Vagina (tissue), 2 donors: Measurements from ENCODE around the gene BAG3. TPM values are rescaled to one million over a fixed set of nuclear protein-coding genes. Genes with fewer than 3 reads are reported as not detected.

Experiments used
- DNase-seq, 2 donors: peaks; one replicate each; pipeline ENCODE4 v3.0.0-alpha.2; 2017; ENCODE audit errors: extremely low spot score in 2 of 2
- H3K27ac ChIP-seq: fragments of 200-600 bp; sonication (generic); one replicate; pipeline ENCODE4 v1.5.1; 2019
- H3K27me3 ChIP-seq: fragments of 200-600 bp; sonication (generic); one replicate; pipeline ENCODE4 v1.5.1; 2019
- H3K36me3 ChIP-seq, 2 donors: fragments of 200-600 bp; sonication (generic); one replicate each; pipeline ENCODE4 v1.5.1; 2017 to 2019
- H3K4me1 ChIP-seq: fragments of 200-600 bp; sonication (generic); one replicate; pipeline ENCODE4 v1.5.1; 2019
- H3K4me3 ChIP-seq, 2 donors: fragments of 200-600 bp; sonication (generic); 1 replicate in 1 of 2; 2 replicates in 1 of 2; pipeline ENCODE4 v1.5.1; 2016 to 2019
- H3K9me3 ChIP-seq: fragments of 200-600 bp; sonication (generic); one replicate; pipeline ENCODE4 v1.5.1; 2019
- CTCF ChIP-seq, 3 experiments: fragments of 450-650 bp in 2 of 3; fragments of 200-600 bp in 1 of 3; sonication (generic) in 1 of 3; IDR thresholded peaks; one replicate each; pipeline ENCODE4 v1.5.1; 2017 to 2019; ENCODE audit warnings: antibody characterized with exemption in 3 of 3, mild to moderate bottlenecking in 2 of 3, moderate library complexity in 2 of 3
- POLR2A ChIP-seq, 2 donors: fragments of 450-650 bp; IDR thresholded peaks; one replicate each; pipeline ENCODE4 v1.6.1; 2017; ENCODE audit warnings: antibody characterized with exemption in 2 of 2, mild to moderate bottlenecking in 2 of 2, moderate library complexity in 2 of 2
- POLR2AphosphoS5 ChIP-seq, 2 donors: sonication (generic); formaldehyde crosslinking; IDR thresholded peaks; one replicate each; pipeline ENCODE4 v1.9.0; 2017; ENCODE audit warnings: antibody characterized with exemption in 2 of 2, mild to moderate bottlenecking in 2 of 2, low read depth in 1 of 2; ENCODE audit not compliant: insufficient read depth in 1 of 2
- intact Hi-C: fragments of 100-400 bp; cut with DNase I; formaldehyde crosslinking; loops from one replicate; pipeline ENCODE4 v1.15.1; 2023
- total RNA-seq: library from RNA; depleted of rRNA; stranded (reverse); fragments of >200 nt; gene quantifications from one replicate; pipeline ENCODE4 v1.2.3, GENCODE V29; 2016

Gene BAG3
- total RNA-seq, 1 donor from 2014 or later: 69.0 TPM

DNA sequence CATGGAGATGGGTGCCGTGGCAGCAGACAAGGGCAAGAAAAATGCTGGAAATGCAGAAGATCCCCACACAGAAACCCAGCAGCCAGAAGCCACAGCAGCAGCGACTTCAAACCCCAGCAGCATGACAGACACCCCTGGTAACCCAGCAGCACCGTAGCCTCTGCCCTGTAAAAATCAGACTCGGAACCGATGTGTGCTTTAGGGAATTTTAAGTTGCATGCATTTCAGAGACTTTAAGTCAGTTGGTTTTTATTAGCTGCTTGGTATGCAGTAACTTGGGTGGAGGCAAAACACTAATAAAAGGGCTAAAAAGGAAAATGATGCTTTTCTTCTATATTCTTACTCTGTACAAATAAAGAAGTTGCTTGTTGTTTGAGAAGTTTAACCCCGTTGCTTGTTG, 25.9 kb downstream of the BAG3 start:
- no peak overlapping the region for H3K4me3 ChIP-seq
- no peak for DNase-seq
- H3K4me1 ChIP-seq: peaks cover 53% of the 10 kb centered on the region
- TF ChIP-seq POLR2A (IDR thresholded peaks at IDR 0.05) (no peak), CTCF (IDR thresholded peaks at IDR 0.05) (no peak), POLR2AphosphoS5 (IDR thresholded peaks at IDR 0.05; ENCODE audit: insufficient read depth in 1 of 2, low read depth in 1 of 2) (no peak)
- H3K9me3 ChIP-seq: no peaks in the 10 kb centered on the region
- peak overlapping the region; percentile 68 for H3K27ac ChIP-seq
- intact Hi-C loops: no loop called here
- no peaks in the 10 kb centered on the region for H3K27me3 ChIP-seq
- H3K36me3 ChIP-seq: peaks cover 0 to 42% of the 10 kb centered on the region in 2 donors

- Histone ChIP-seq H3K4me3 (no peak overlapping the region), H3K27me3 (no peaks in the 10 kb centered on the region), H3K4me1 (peaks cover 63% of the 10 kb centered on the region), H3K27ac (peak overlapping the region; percentile 68), H3K36me3 (peaks cover 0 to 32% of the 10 kb centered on the region in 2 donors), H3K9me3 (no peaks in the 10 kb centered on the region)
- TF ChIP-seq CTCF (IDR thresholded peaks at IDR 0.05) (no peak), POLR2A (IDR thresholded peaks at IDR 0.05) (no peak), POLR2AphosphoS5 (IDR thresholded peaks at IDR 0.05; ENCODE audit: insufficient read depth in 1 of 2, low read depth in 1 of 2) (no peak)
- no peak for DNase-seq
- intact Hi-C loops: no loop called here
Observed at GRCh38 chr10:119677904-119678755, 26.9 kb downstream of the BAG3 start.

DNA sequence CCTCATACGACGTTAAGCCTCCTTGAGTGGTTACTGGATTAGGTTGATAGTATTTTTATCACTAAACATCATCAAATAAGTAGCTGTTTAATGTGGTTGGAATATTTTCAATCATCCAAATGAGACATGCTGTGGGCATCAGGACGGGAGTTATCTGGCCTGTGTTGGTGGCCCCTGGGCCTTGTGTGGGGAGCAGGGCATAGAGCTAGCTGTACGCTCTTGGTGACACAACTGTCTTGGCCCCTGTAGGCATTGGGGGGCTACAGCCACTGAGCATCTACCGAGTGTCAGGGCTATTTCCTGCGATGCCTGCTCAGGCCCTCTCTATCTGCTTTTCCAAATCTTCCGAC, 28.3 kb downstream of the BAG3 start:
- intact Hi-C loops: no loop called here
- Histone ChIP-seq H3K27me3 (no peaks in the 10 kb centered on the region), H3K4me3 (no peak overlapping the region), H3K9me3 (no peaks in the 10 kb centered on the region), H3K36me3 (peaks cover 0 to 20% of the 10 kb centered on the region in 2 donors), H3K27ac (peak overlapping the region; percentile 68), H3K4me1 (peaks cover 64% of the 10 kb centered on the region)
- no peak for DNase-seq
- TF ChIP-seq POLR2A (IDR thresholded peaks at IDR 0.05) (no peak), POLR2AphosphoS5 (IDR thresholded peaks at IDR 0.05; ENCODE audit: insufficient read depth in 1 of 2, low read depth in 1 of 2) (no peak), CTCF (IDR thresholded peaks at IDR 0.05) (no peak)

DNA sequence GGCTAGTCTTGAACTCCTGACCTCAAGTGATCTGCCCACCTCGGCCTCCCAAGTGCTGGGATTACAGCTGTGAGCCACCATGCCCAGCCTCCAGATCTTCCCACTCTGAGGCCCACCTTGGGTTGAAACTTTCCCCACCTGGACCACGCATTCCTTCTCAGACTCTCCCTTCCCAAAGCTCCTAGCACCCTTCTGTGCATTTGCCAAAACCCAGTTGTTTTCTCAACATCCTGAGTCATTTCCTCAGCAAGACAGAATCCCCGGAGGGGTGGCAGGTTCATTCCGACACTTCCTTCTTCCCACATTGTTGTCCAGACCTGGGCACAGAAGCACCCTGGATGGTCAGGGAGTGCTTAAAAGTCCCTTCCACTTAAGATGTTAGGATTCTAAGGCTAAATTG, 28.9 kb downstream of the BAG3 start:
- intact Hi-C loops: no loop called here
- peak overlapping the region; percentile 68 for H3K27ac ChIP-seq
- no peaks in the 10 kb centered on the region for H3K27me3 ChIP-seq
- no peaks in the 10 kb centered on the region for H3K9me3 ChIP-seq
- H3K36me3 ChIP-seq: peaks cover 0 to 20% of the 10 kb centered on the region in 2 donors
- TF ChIP-seq CTCF (IDR thresholded peaks at IDR 0.05): no peak
- no peak for TF ChIP-seq POLR2AphosphoS5 (IDR thresholded peaks at IDR 0.05; ENCODE audit: insufficient read depth in 1 of 2, low read depth in 1 of 2)
- TF ChIP-seq POLR2A (IDR thresholded peaks at IDR 0.05): no peak
- no peak overlapping the region for H3K4me3 ChIP-seq
- peaks cover 64% of the 10 kb centered on the region for H3K4me1 ChIP-seq
- no peak for DNase-seq

DNA sequence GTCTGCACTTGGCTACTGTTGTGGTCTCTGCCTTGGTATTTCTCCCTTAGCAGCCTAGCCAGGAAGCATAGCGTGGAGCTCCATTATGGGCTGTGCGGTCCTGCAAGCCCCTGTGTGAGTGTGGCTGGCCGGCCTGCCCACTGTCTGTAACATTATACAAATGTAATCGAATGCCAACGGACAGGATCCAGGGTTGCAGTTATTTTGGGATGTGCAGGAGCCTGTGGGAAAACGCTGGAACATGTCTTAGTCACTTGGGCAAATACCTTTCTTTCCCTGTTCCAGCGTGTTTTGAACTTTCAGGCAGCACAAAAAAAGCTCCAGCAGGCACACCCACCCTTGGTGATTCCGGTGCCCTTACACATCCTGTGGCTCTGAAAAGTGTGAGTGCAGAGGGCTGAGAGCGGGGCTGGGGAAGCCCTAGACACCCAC, 29.5 kb downstream of the BAG3 start:
- TF ChIP-seq POLR2AphosphoS5 (IDR thresholded peaks at IDR 0.05; ENCODE audit: insufficient read depth in 1 of 2, low read depth in 1 of 2) (peak; percentile 9 to 71), POLR2A (IDR thresholded peaks at IDR 0.05) (no peak), CTCF (IDR thresholded peaks at IDR 0.05) (no peak)
- intact Hi-C loops: no loop called here
- H3K27ac ChIP-seq: peak overlapping the region; percentile 68
- H3K4me1 ChIP-seq: peaks cover 64% of the 10 kb centered on the region
- H3K36me3 ChIP-seq: peaks cover 0 to 20% of the 10 kb centered on the region in 2 donors
- no peaks in the 10 kb centered on the region for H3K9me3 ChIP-seq
- H3K4me3 ChIP-seq: no peak overlapping the region
- H3K27me3 ChIP-seq: no peaks in the 10 kb centered on the region
- no peak for DNase-seq
